MM.1S (cell line): ENCODE data around the gene WRAP73.

ENCODE experiments used
- DNase-seq: peaks from one replicate; pipeline ENCODE4 v3.0.0-alpha.2; 2015
- H2AFZ ChIP-seq: fragments of 300-600 bp; sonication (generic); 2 replicates; pipeline ENCODE4 v1.6.0; 2016; ENCODE audit warnings: antibody characterized with exemption, low read length
- H3F3A ChIP-seq: fragments of 300-600 bp; sonication (generic); 2 replicates; pipeline ENCODE4 v1.6.1; 2016; ENCODE audit warnings: mild to moderate bottlenecking, antibody characterized with exemption, low read length, moderate library complexity, mixed read lengths; ENCODE audit not compliant: insufficient read depth
- H3K27ac ChIP-seq: fragments of 300-600 bp; sonication (generic); 2 replicates; pipeline ENCODE4 v1.5.1; 2016; ENCODE audit warnings: mild to moderate bottlenecking, low read length
- H3K27me3 ChIP-seq: fragments of 300-600 bp; sonication (generic); replicated peaks from 2 replicates; pipeline ENCODE4 v1.6.0; 2016; ENCODE audit warnings: low read length; ENCODE audit not compliant: insufficient read depth
- H3K36me3 ChIP-seq: fragments of 300-600 bp; sonication (generic); replicated peaks from 2 replicates; pipeline ENCODE4 v1.6.1; 2016; ENCODE audit warnings: mild to moderate bottlenecking, low read length, mixed read lengths; ENCODE audit not compliant: insufficient read depth
- H3K4me1 ChIP-seq: fragments of 300-600 bp; sonication (generic); 2 replicates; pipeline ENCODE4 v1.6.1; 2016; ENCODE audit warnings: low read length, mixed read lengths
- H3K4me2 ChIP-seq: fragments of 300-600 bp; sonication (generic); 2 replicates; pipeline ENCODE4 v1.6.0; 2016; ENCODE audit warnings: low read depth, low read length
- H3K4me3 ChIP-seq: fragments of 300-600 bp; sonication (generic); 2 replicates; pipeline ENCODE4 v1.5.1; 2016; ENCODE audit warnings: low read length, mixed read lengths
- H3K79me2 ChIP-seq: fragments of 300-600 bp; sonication (generic); 2 replicates; pipeline ENCODE4 v1.6.1; 2016; ENCODE audit warnings: mixed run types, low read length, mixed read lengths
- H3K9ac ChIP-seq: fragments of 300-600 bp; sonication (generic); 2 replicates; pipeline ENCODE4 v1.6.1; 2016; ENCODE audit warnings: low read length, mixed read lengths
- H3K9me2 ChIP-seq: fragments of 300-600 bp; sonication (generic); replicated peaks from 2 replicates; pipeline ENCODE4 v1.6.1; 2016; ENCODE audit warnings: mild to moderate bottlenecking, low read length, mixed read lengths; ENCODE audit not compliant: insufficient read depth
- H3K9me3 ChIP-seq: fragments of 300-600 bp; sonication (generic); replicated peaks from 2 replicates; pipeline ENCODE4 v1.6.1; 2016; ENCODE audit warnings: mild to moderate bottlenecking, low read length, mixed read lengths; ENCODE audit not compliant: insufficient read depth
- H4K20me1 ChIP-seq: fragments of 300-600 bp; sonication (generic); 2 replicates; pipeline ENCODE4 v1.6.1; 2016; ENCODE audit warnings: mild to moderate bottlenecking, low read length, moderate library complexity, mixed read lengths; ENCODE audit not compliant: insufficient read depth
- EZH2 ChIP-seq: fragments of 300-600 bp; sonication (generic); optimal IDR thresholded peaks from 2 replicates; pipeline ENCODE3; 2017; ENCODE audit warnings: low read depth, mild to moderate bottlenecking, antibody characterized with exemption, low read length, mixed read lengths
- EZH2phosphoT487 ChIP-seq: fragments of 300-600 bp; sonication (generic); IDR thresholded peaks from 2 replicates; pipeline ENCODE4 v1.6.1; 2018; ENCODE audit warnings: antibody characterized with exemption, low read length
- TF ChIP-seq, protein P1 (sequence below): fragments of 300-600 bp; sonication (generic); IDR thresholded peaks from 2 replicates; pipeline ENCODE4 v1.5.1; 2016; ENCODE audit warnings: antibody characterized with exemption, low read length, mixed read lengths

WRAP73 gene

GRCh38 chr1:3663999-3664699, 14.2 kb upstream of the WRAP73 start:
- Histone ChIP-seq H3K4me1 (no peaks in the 10 kb centered on the region), H3K9me3 (no peaks in the 10 kb centered on the region), H4K20me1 (0 out of 2 replicates have a peak, but pooled peaks cover 6% of the 10 kb centered on the region), H3K27ac (no peak overlapping the region), H3F3A (no peaks in the 10 kb centered on the region), H3K9ac (no peak overlapping the region), H3K9me2 (no peaks in the 10 kb centered on the region), H3K4me3 (no peak overlapping the region), H2AFZ (no peak overlapping the region), H3K79me2 (peaks cover 61% of the 10 kb centered on the region), H3K4me2 (no peak overlapping the region), H3K27me3 (no peaks in the 10 kb centered on the region), H3K36me3 (no peaks in the 10 kb centered on the region)
- TF ChIP-seq, protein P1, sequence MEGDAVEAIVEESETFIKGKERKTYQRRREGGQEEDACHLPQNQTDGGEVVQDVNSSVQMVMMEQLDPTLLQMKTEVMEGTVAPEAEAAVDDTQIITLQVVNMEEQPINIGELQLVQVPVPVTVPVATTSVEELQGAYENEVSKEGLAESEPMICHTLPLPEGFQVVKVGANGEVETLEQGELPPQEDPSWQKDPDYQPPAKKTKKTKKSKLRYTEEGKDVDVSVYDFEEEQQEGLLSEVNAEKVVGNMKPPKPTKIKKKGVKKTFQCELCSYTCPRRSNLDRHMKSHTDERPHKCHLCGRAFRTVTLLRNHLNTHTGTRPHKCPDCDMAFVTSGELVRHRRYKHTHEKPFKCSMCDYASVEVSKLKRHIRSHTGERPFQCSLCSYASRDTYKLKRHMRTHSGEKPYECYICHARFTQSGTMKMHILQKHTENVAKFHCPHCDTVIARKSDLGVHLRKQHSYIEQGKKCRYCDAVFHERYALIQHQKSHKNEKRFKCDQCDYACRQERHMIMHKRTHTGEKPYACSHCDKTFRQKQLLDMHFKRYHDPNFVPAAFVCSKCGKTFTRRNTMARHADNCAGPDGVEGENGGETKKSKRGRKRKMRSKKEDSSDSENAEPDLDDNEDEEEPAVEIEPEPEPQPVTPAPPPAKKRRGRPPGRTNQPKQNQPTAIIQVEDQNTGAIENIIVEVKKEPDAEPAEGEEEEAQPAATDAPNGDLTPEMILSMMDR, result no peak
- no peak for TF ChIP-seq EZH2phosphoT487
- no peak for TF ChIP-seq EZH2
- DNase-seq, result no peak

DNA sequence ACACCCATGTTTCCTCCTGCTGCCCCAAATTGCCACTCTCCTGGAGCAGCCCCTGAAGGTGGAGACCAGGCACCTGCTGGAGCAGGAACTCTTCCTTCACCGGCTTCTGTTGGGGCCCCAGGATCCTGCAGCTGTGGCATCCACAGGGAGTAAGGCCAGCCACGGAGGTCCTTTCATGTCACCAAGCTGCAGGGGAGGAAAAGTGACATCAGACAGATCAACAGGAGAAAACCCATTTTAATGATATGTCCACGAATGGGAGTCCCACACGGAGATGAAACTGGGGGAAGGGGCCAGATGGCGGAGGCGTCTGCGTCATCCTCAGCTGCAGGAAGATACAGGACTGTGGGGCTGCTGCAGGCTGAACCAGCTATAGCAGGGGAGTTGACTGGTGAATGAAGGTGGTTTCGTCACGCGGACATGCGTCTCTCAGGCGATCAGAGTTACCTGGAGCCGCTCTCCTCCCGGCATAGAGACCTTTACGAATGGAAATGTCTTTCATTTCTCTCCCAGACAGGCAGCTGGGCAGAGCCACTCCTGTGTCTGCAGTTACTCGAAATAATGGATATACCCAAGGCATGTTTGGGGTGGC, 12.3 kb upstream of the WRAP73 start:
- Histone ChIP-seq H3K9ac (no peak overlapping the region), H3K4me2 (no peak overlapping the region), H3F3A (no peaks in the 10 kb centered on the region), H3K4me1 (no peaks in the 10 kb centered on the region), H4K20me1 (0 out of 2 replicates have a peak, but pooled peaks cover 6% of the 10 kb centered on the region), H3K36me3 (no peaks in the 10 kb centered on the region), H3K9me2 (no peaks in the 10 kb centered on the region), H3K79me2 (peaks cover 74% of the 10 kb centered on the region), H3K4me3 (no peak overlapping the region), H3K27me3 (no peaks in the 10 kb centered on the region), H3K9me3 (no peaks in the 10 kb centered on the region), H2AFZ (no peak overlapping the region), H3K27ac (no peak overlapping the region)
- DNase-seq, result no peak
- TF ChIP-seq EZH2, result no peak
- TF ChIP-seq, protein P1, result no peak
- TF ChIP-seq EZH2phosphoT487, result no peak

DNA sequence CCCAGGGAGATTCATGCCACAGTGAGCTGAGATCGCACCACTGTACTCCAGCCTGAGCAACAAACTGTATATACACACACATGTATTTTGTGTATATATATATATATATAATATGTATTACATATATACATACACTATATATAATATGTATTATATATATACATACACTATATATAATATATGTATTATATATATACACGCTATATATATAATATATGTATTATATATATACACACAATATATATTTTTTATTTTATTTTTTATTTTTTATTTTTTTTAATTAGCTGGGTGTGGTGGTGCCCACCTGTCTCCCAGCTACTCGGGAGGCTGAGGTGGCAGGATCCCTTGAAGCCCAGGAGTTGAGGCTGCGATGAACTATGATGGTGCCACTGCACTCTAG, 11.7 kb upstream of the WRAP73 start:
- Histone ChIP-seq H3K36me3 (no peaks in the 10 kb centered on the region), H3K9me3 (no peaks in the 10 kb centered on the region), H3K4me2 (no peak overlapping the region), H3K27ac (no peak overlapping the region), H2AFZ (no peak overlapping the region), H3F3A (no peaks in the 10 kb centered on the region), H3K4me3 (no peak overlapping the region), H3K9me2 (no peaks in the 10 kb centered on the region), H4K20me1 (0 out of 2 replicates have a peak, but pooled peaks cover 6% of the 10 kb centered on the region), H3K27me3 (no peaks in the 10 kb centered on the region), H3K4me1 (no peaks in the 10 kb centered on the region), H3K9ac (no peak overlapping the region), H3K79me2 (peaks cover 76% of the 10 kb centered on the region)
- DNase-seq, result no peak
- no peak for TF ChIP-seq EZH2phosphoT487

- Histone ChIP-seq H3K9me3 (no peaks in the 10 kb centered on the region), H3K9me2 (no peaks in the 10 kb centered on the region), H3K4me1 (no peaks in the 10 kb centered on the region), H3K4me2 (no peak overlapping the region), H3K9ac (no peak overlapping the region), H2AFZ (no peak overlapping the region), H3K27ac (no peak overlapping the region), H3K27me3 (no peaks in the 10 kb centered on the region), H3K4me3 (no peak overlapping the region), H3F3A (no peaks in the 10 kb centered on the region), H3K36me3 (no peaks in the 10 kb centered on the region), H3K79me2 (peaks cover 77% of the 10 kb centered on the region), H4K20me1 (0 out of 2 replicates have a peak, but pooled peaks cover 6% of the 10 kb centered on the region)
- TF ChIP-seq, protein P1, result no peak
- TF ChIP-seq EZH2phosphoT487 (no peak), EZH2 (no peak)
- DNase-seq, result no peak
Observed at GRCh38 chr1:3660704-3661103, 10.8 kb upstream of the WRAP73 start.
